GM18867 (cell line): Measurements from ENCODE around the gene HJV.

Experiments used
- ATAC-seq: cut with Tn5 transposase; IDR thresholded peaks from one replicate; pipeline ENCODE4 v1.9.1; 2021; ENCODE audit warnings: mild to moderate bottlenecking, moderate library complexity; ENCODE audit not compliant: unreplicated experiment

The HJV gene

GRCh38 chr1:146022403-146023127 lies 1.0 kb upstream of the HJV start:
- ATAC-seq = no peak

GRCh38 chr1:146021050-146021445 lies 487 bp downstream of the HJV start:
- ATAC-seq = no peak

- ATAC-seq = no peak
Measured at GRCh38 chr1:146020058-146021049, 1.2 kb downstream of the HJV start.

GRCh38 chr1:146019231-146020057 lies 2.1 kb downstream of the HJV start:
- no peak for ATAC-seq

- no peak for ATAC-seq
Measured at GRCh38 chr1:146016891-146017290, 4.6 kb downstream of the HJV start.

- no peak for ATAC-seq
Measured at GRCh38 chr1:146013559-146013922, 8.0 kb downstream of the HJV start.

- no peak for ATAC-seq
Measured at GRCh38 chr1:146012703-146013558, 8.6 kb downstream of the HJV start.

- no peak for ATAC-seq
Measured at GRCh38 chr1:146010126-146010738, 11.3 kb downstream of the HJV start.

GRCh38 chr1:146007489-146008133 lies 13.9 kb downstream of the HJV start:
- no peak for ATAC-seq

GRCh38 chr1:146001709-146002108 lies 19.8 kb downstream of the HJV start:
- ATAC-seq = no peak

GRCh38 chr1:145999321-146000024 lies 22.1 kb downstream of the HJV start:
- ATAC-seq = no peak

- no peak for ATAC-seq
Measured at GRCh38 chr1:145997718-145998023, 23.9 kb downstream of the HJV start.

GRCh38 chr1:145997016-145997717 lies 24.4 kb downstream of the HJV start:
- no peak for ATAC-seq

GRCh38 chr1:145996433-145997015 lies 25.0 kb downstream of the HJV start, which contains the start of gene TXNIP:
Gene TXNIP, minus strand, starts transcription at chr1:145996579. Its CDS starts 313 bp downstream, at chr1:145996266.
- peak; percentile 94 for ATAC-seq

GRCh38 chr1:145995964-145996432 lies 25.5 kb downstream of the HJV start:
- ATAC-seq = no peak

GRCh38 chr1:145995148-145995881 lies 26.2 kb downstream of the HJV start:
- no peak for ATAC-seq
